GM12878 (cell line): ENCODE results near the gene ADAMTS13. TPM values are rescaled to one million over a fixed set of nuclear protein-coding genes. Genes with fewer than 3 reads are reported as not detected.

Experiments used
- ATAC-seq: fragments of 200-7000 bp; cut with Tn5 transposase; 3 replicates; pipeline ENCODE4 v1.9.1; 2020; ENCODE audit warnings: mild to moderate bottlenecking, moderate library complexity
- BruUV-seq: library from RNA; stranded (reverse); fragments of 400-500 nt; replicated peaks from 2 replicates; lab custom pipeline; 2021; lab: Mats Ljungman, UMichigan
- CTCF ChIA-PET: fragments of 300-600 bp; sonication (Branson Sonifier 250); formaldehyde crosslinking; extraction: SDS; loops from one replicate; lab custom pipeline; 2021; ENCODE audit warnings: inconsistent platforms; lab: Yijun Ruan, JAX
- POLR2A ChIA-PET: fragments of 350-600 bp; formaldehyde crosslinking; extraction: SDS; loops from one replicate; lab custom pipeline; 2021; ENCODE audit warnings: inconsistent platforms; lab: Charles Lee
- RAD21 ChIA-PET: fragments of 300-600 bp; sonication (Branson Sonifier 250); formaldehyde crosslinking; loops from one replicate; lab custom pipeline; 2023; ENCODE audit warnings: antibody characterized with exemption; ENCODE audit not compliant: unreplicated experiment; lab: Charles Lee
- SMC1A ChIA-PET: fragments of 300-600 bp; sonication (Branson Sonifier 250); formaldehyde crosslinking; loops from one replicate; lab custom pipeline; 2023; ENCODE audit not compliant: unreplicated experiment, uncharacterized antibody; lab: Charles Lee
- DNase-seq: peaks from one replicate; pipeline ENCODE4 v3.0.0-alpha.2; 2011; ENCODE audit warnings: low read depth, low spot score
- FAIRE-seq: peaks from 3 replicates; lab custom pipeline; 2011; peaks lifted over from hg19 to GRCh38; lab: Jason Lieb, UNC
- H2AFZ ChIP-seq: 2 replicates; pipeline ENCODE4 v1.6.0; 2011; ENCODE audit warnings: low read depth, low read length, control low read depth; ENCODE audit not compliant: control insufficient read depth
- H3K27ac ChIP-seq: 2 replicates; pipeline ENCODE4 v1.5.1; 2011; ENCODE audit warnings: control low read depth; ENCODE audit not compliant: control insufficient read depth, insufficient read depth
- H3K27me3 ChIP-seq, 2 experiments: replicated peaks in 1 of 2; 2 replicates each; pipeline versions ENCODE4 v1.6.0 to v1.6.1; 2011; ENCODE audit warnings: low read length in 1 of 2; ENCODE audit not compliant: control insufficient read depth in 2 of 2, insufficient read depth in 2 of 2
- H3K36me3 ChIP-seq, 2 experiments: 2 replicates each; pipeline ENCODE4 v1.5.1; 2011; ENCODE audit warnings: low read length in 1 of 2; ENCODE audit not compliant: control insufficient read depth in 2 of 2, insufficient read depth in 2 of 2
- H3K4me1 ChIP-seq: 2 replicates; pipeline ENCODE4 v1.6.1; 2011; ENCODE audit warnings: mild to moderate bottlenecking, low read length, moderate library complexity, mixed read lengths; ENCODE audit not compliant: control insufficient read depth, insufficient read depth
- H3K4me2 ChIP-seq: 2 replicates; pipeline ENCODE4 v1.6.0; 2011; ENCODE audit warnings: control low read depth; ENCODE audit not compliant: control insufficient read depth, insufficient read depth
- H3K4me3 ChIP-seq: fragments of 200-600 bp; sonication (generic); 2 replicates; pipeline ENCODE4 v1.5.1; 2016
- H3K79me2 ChIP-seq: 2 replicates; pipeline ENCODE4 v1.6.0; 2011; ENCODE audit warnings: low read length; ENCODE audit not compliant: control insufficient read depth, insufficient read depth
- H3K9ac ChIP-seq: 2 replicates; pipeline ENCODE4 v1.8.0; 2011; ENCODE audit warnings: low read length, control low read depth, mixed read lengths; ENCODE audit not compliant: control insufficient read depth, insufficient read depth
- H3K9me3 ChIP-seq: replicated peaks from 3 replicates; pipeline ENCODE4 v1.5.1; 2011; ENCODE audit warnings: mild to moderate bottlenecking, low read length; ENCODE audit not compliant: control insufficient read depth, insufficient read depth
- H4K20me1 ChIP-seq: 2 replicates; pipeline ENCODE4 v1.6.0; 2011; ENCODE audit not compliant: control insufficient read depth, insufficient read depth
- IKZF2 ChIP-seq, 2 experiments: fragments of 450-650 bp; IDR thresholded peaks; 2 replicates each; pipeline ENCODE4 v1.6.1; 2017; ENCODE audit warnings: mild to moderate bottlenecking in 2 of 2, moderate library complexity in 2 of 2
- MYB ChIP-seq: fragments of 150-350 bp; IDR thresholded peaks from 2 replicates; pipeline ENCODE4 v1.6.1; 2014; ENCODE audit warnings: mild to moderate bottlenecking, low read depth, low read length, borderline replicate concordance
- NFYB ChIP-seq: IDR thresholded peaks from 2 replicates; pipeline ENCODE4 v1.6.1; 2011; ENCODE audit warnings: low read depth, mild to moderate bottlenecking, low read length, improper control_type of control experiment, moderate library complexity; ENCODE audit not compliant: insufficient read depth
- SMAD5 ChIP-seq: IDR thresholded peaks from 2 replicates; pipeline ENCODE4 v1.6.1; 2016; ENCODE audit warnings: antibody characterized with exemption, low read depth
- YBX1 ChIP-seq: fragments of 450-650 bp; IDR thresholded peaks from 2 replicates; pipeline ENCODE4 v1.6.1; 2016; ENCODE audit warnings: antibody characterized with exemption
- YY1 ChIP-seq: IDR thresholded peaks from 2 replicates; pipeline ENCODE4 v1.6.1; 2011; ENCODE audit warnings: low read depth, mild to moderate bottlenecking, low read length
- ZNF687 ChIP-seq: fragments of 450-650 bp; IDR thresholded peaks from 2 replicates; pipeline ENCODE4 v1.6.1; 2017; ENCODE audit warnings: mild to moderate bottlenecking, moderate library complexity
- WGBS: methylation state at CpG from one replicate; pipeline ENCODE4 v1.1.6; 2016; ENCODE audit warnings: low lambda C conversion rate; ENCODE audit not compliant: insufficient replicate concordance, insufficient coverage; ENCODE audit errors: missing lambda C conversion rate; 5-methylcytosine and 5-hydroxymethylcytosine counted together
- in situ Hi-C: fragments of 300-500 bp; cut with MboI; formaldehyde crosslinking; loops from 9 replicates; pipeline ENCODE4 v1.14.3; 2018; ENCODE audit warnings: mixed read lengths
- intact Hi-C: fragments of 100-400 bp; cut with micrococcal nuclease; formaldehyde crosslinking; loops from one replicate; pipeline ENCODE4 v1.14.2; 2022; ENCODE audit not compliant: unreplicated experiment
- polyA plus RNA-seq, 11 experiments: library from polyadenylated mRNA; depleted of rRNA in 4 of 11; unstranded in 6 of 11; stranded (reverse) in 5 of 11; fragments of >200 nt; fragmentation: Nextera tagmentation in 4 of 11; fragmentation: Illumina TruSeq in 1 of 11; extraction: Ambion mirVana in 4 of 11; extraction: Trizol in 1 of 11; gene quantifications; 1 replicate in 1 of 11; 2 replicates in 10 of 11; pipeline versions ENCODE4 v1.2.1 to v1.2.3, GENCODE V29; 2011 to 2016; ENCODE audit warnings: inconsistent platforms in 2 of 11, missing spikeins in 2 of 11, low read depth in 1 of 11
- total RNA-seq, 4 experiments: library from RNA; depleted of rRNA in 3 of 4; stranded (reverse); fragments of >200 nt in 3 of 4; fragmentation: Illumina TruSeq in 1 of 4; extraction: Trizol in 1 of 4; gene quantifications; 2 replicates each; pipeline versions ENCODE4 v1.2.1 to v1.2.3, GENCODE V29; 2013 to 2021

Gene ADAMTS13
- total and polyA plus RNA-seq, 10 of the 15 experiments (the other 5 are each of a cell fraction or from before 2014, with no cell fraction given), result 0.08 to 2.4 (median 0.28) TPM

GRCh38 chr9:133425049-133425632, 3.0 kb downstream of the ADAMTS13 start (continued):
- no peak for TF ChIP-seq ZNF687
- no peak for TF ChIP-seq YBX1
- no peak for TF ChIP-seq IKZF2 (IDR thresholded peaks at IDR 0.05)
- TF ChIP-seq NFYB, result no peak
- no peak for TF ChIP-seq SMAD5
- no peak for TF ChIP-seq YY1

- H3K9ac ChIP-seq, result no peak overlapping the region
- H3K4me1 ChIP-seq, result peaks cover 16% of the 10 kb centered on the region
- in situ Hi-C loops, result no loop called here
- H3K4me3 ChIP-seq, result no peak overlapping the region
- ATAC-seq, result no peak
- no peak overlapping the region for H2AFZ ChIP-seq
- ChIA-PET RAD21 (interaction anchor here (1.1 to 1.4 kb wide), 2 partner anchors 11 to 35 kb away, joined by 3 to 4 read pairs; no protein-coding TSS in a partner anchor), POLR2A (no interaction called here), CTCF (no interaction called here), SMC1A (no interaction called here)
- no TSS peak for BruUV-seq
- no peak for FAIRE-seq
- no peak for DNase-seq
- H3K27ac ChIP-seq, result no peak overlapping the region
- H3K36me3 ChIP-seq, result no peaks in the 10 kb centered on the region
- H3K4me2 ChIP-seq, result no peak overlapping the region
- H4K20me1 ChIP-seq, result no peaks in the 10 kb centered on the region
- no peaks in the 10 kb centered on the region; a peak in 1 of 4 replicates for H3K27me3 ChIP-seq
- no peak for TF ChIP-seq MYB
- H3K9me3 ChIP-seq, result no peaks in the 10 kb centered on the region; the same call in 2 of the 3 replicates
- no peaks in the 10 kb centered on the region for H3K79me2 ChIP-seq
- 49% methylated on average over 11 of the region's 11 CpGs for WGBS
- intact Hi-C loops, result no loop called here
Measured at GRCh38 chr9:133426011-133426410, 3.8 kb downstream of the ADAMTS13 start.
